GM13976 (cell line): ENCODE results near the gene TAF3.

Experiments
- DNase-seq: peaks from one replicate; pipeline ENCODE4 v3.0.0; 2012; ENCODE audit warnings: low spot score
- CTCF ChIP-seq: IDR thresholded peaks from 2 replicates; pipeline ENCODE4 v1.5.1; 2012; ENCODE audit warnings: borderline replicate concordance, mild to moderate bottlenecking; ENCODE audit not compliant: insufficient read depth; ENCODE audit errors: extremely low read depth, missing control alignments, control extremely low read depth
- in situ Hi-C: fragments of 300-500 bp; cut with MboI; formaldehyde crosslinking; loops from one replicate; pipeline ENCODE4 v1.12.0; 2022; ENCODE audit warnings: low sequenced_read_pairs, mixed read lengths, inconsistent platforms; ENCODE audit not compliant: unreplicated experiment

TAF3 gene

DNA sequence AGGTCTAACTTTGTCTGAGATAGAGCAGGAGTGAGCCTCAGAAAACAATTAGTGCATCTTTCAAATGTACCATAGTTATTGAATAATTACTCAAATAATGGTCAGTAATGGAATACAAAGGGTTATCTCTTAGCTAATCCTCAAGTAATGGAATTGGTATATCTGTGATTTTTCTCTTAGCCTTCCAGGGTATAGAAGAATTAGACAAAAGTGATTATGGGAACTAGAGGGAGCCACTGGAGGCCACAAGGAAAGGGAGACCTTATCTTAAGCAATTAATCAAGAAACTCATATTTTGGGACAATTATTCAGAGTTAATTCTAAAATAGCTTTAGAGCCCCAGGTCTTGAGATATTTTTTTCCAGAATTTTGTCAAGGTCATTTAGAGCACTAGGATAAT is 126.2 kb downstream of the TAF3 start:
- TF ChIP-seq CTCF, result no peak
- in situ Hi-C loops, result no loop called here
- no peak for DNase-seq

DNA sequence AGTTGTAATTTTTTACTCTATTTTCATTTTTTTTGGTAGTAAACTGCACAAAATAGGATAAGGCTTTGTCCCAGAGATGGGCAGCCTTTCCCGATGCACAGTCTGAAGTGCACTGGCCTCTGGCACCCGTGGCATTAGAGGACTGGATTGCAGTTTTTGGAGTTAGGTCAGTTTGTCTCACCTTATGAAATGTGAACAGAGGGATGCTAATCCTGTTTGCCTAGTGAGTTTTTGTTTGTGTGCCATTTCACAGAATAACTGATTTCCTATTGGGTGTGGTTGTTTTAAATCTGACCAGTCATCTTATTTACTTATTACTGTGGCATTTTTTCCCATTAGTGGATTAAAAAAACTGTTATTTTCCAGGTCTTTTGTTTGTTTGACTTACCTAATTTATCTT is 126.7 kb downstream of the TAF3 start:
- TF ChIP-seq CTCF, result no peak
- no peak for DNase-seq
- in situ Hi-C loops, result no loop called here

- no peak for DNase-seq
- no peak for TF ChIP-seq CTCF
- in situ Hi-C loops, result no loop called here
Observed at GRCh38 chr10:7945469-7946187, 127.3 kb downstream of the TAF3 start.

GRCh38 chr10:7948371-7949000 is 130.2 kb downstream of the TAF3 start:
- DNase-seq, result no peak
- TF ChIP-seq CTCF, result no peak
- in situ Hi-C loops, result no loop called here

GRCh38 chr10:7950981-7951847 is 132.9 kb downstream of the TAF3 start:
- in situ Hi-C loops, result no loop called here
- TF ChIP-seq CTCF, result no peak
- DNase-seq, result no peak

GRCh38 chr10:7952266-7952665 is 134.0 kb downstream of the TAF3 start:
- no peak for TF ChIP-seq CTCF
- no peak for DNase-seq
- in situ Hi-C loops, result no loop called here
